HepG2 (cell line): Measurements from ENCODE around the gene DDI2. TPM values are rescaled to one million over a fixed set of nuclear protein-coding genes. Genes with fewer than 3 reads are reported as not detected.
A peak's percentile ranks its signal among the peaks of the same experiment; 100 is the strongest.

Experiments
- ATAC-seq: fragments of 200-7000 bp; cut with Tn5 transposase; 3 replicates; pipeline ENCODE4 v1.9.1; 2020; ENCODE audit warnings: mild to moderate bottlenecking, moderate library complexity
- BruUV-seq: library from RNA; stranded (reverse); fragments of 400-500 nt; replicated peaks from 2 replicates; lab custom pipeline; 2021; lab: Mats Ljungman, UMichigan
- CTCF ChIA-PET: fragments of 300-600 bp; formaldehyde crosslinking; extraction: SDS; loops from one replicate; lab custom pipeline; 2021; ENCODE audit warnings: low total read pairs, inconsistent platforms, low intra/inter-chr PET ratio; lab: Yijun Ruan, JAX
- POLR2A ChIA-PET: fragments of 350-600 bp; sonication (Branson Sonifier 250); formaldehyde crosslinking; loops from one replicate; lab custom pipeline; 2020; ENCODE audit warnings: antibody characterized with exemption, inconsistent platforms; lab: Yijun Ruan, JAX
- DNase-seq: peaks from one replicate; pipeline ENCODE4 v3.0.0-alpha.2; 2015; ENCODE audit warnings: low spot score
- FAIRE-seq: peaks from 3 replicates; lab custom pipeline; 2011; peaks lifted over from hg19 to GRCh38; lab: Jason Lieb, UNC
- H2AFZ ChIP-seq: one replicate; pipeline ENCODE4 v1.6.1; 2011; ENCODE audit warnings: low read length, inconsistent platforms
- H3K27ac ChIP-seq: fragments of 300-600 bp; 3 replicates; pipeline ENCODE4 v1.8.0; 2011; ENCODE audit warnings: mixed run types, mild to moderate bottlenecking, mixed read lengths, low read length, inconsistent platforms; ENCODE audit not compliant: insufficient read depth; ENCODE audit errors: extremely low read length
- H3K27me3 ChIP-seq, 2 experiments: fragments of 200-600 bp in 1 of 2; 2 replicates in 1 of 2; 3 replicates in 1 of 2; pipeline versions ENCODE4 v1.6.0 to v1.8.0; 2011; ENCODE audit warnings: low read length in 2 of 2, mild to moderate bottlenecking in 2 of 2, moderate library complexity in 2 of 2, inconsistent platforms in 1 of 2; ENCODE audit not compliant: insufficient read depth in 2 of 2, control insufficient read depth in 1 of 2
- H3K36me3 ChIP-seq, 2 experiments: fragments of 200-600 bp in 1 of 2; replicated peaks in 1 of 2; 2 replicates in 1 of 2; 3 replicates in 1 of 2; pipeline versions ENCODE4 v1.5.1 to v1.8.0; 2011; ENCODE audit warnings: low read length in 2 of 2, inconsistent platforms in 1 of 2; ENCODE audit not compliant: insufficient read depth in 2 of 2, control insufficient read depth in 1 of 2
- H3K4me1 ChIP-seq: 2 replicates; pipeline ENCODE4 v1.5.1; 2012; ENCODE audit warnings: low read length, inconsistent platforms; ENCODE audit not compliant: insufficient read depth
- H3K4me2 ChIP-seq: 2 replicates; pipeline ENCODE4 v1.6.0; 2011; ENCODE audit warnings: low read depth, low read length, inconsistent platforms
- H3K4me3 ChIP-seq, 3 experiments: fragments of 200-600 bp in 1 of 3; sonication (generic), shearing (Covaris generic) in 1 of 3; replicated peaks in 1 of 3; 2 replicates each; pipeline ENCODE4 v1.5.1; 2011 to 2016; ENCODE audit warnings: low read length in 3 of 3, inconsistent platforms in 2 of 3, low read depth in 2 of 3, mild to moderate bottlenecking in 2 of 3, control low read depth in 1 of 3, mixed read lengths in 1 of 3; ENCODE audit not compliant: insufficient read depth in 1 of 3
- H3K79me2 ChIP-seq: one replicate; pipeline ENCODE4 v1.6.1; 2011; ENCODE audit warnings: low read length, inconsistent platforms; ENCODE audit not compliant: insufficient read depth
- H3K9ac ChIP-seq: 2 replicates; pipeline ENCODE4 v1.6.0; 2011; ENCODE audit warnings: mild to moderate bottlenecking, low read depth, low read length, inconsistent platforms; ENCODE audit not compliant: insufficient read depth
- H3K9me3 ChIP-seq: 2 replicates; pipeline ENCODE4 v1.5.1; 2012; ENCODE audit warnings: mild to moderate bottlenecking, low read length
- H4K20me1 ChIP-seq: 2 replicates; pipeline ENCODE4 v1.6.0; 2011; ENCODE audit warnings: inconsistent platforms, mild to moderate bottlenecking, low read length, moderate library complexity; ENCODE audit not compliant: insufficient read depth
- ARID5B ChIP-seq: IDR thresholded peaks from 2 replicates; pipeline ENCODE4 v1.4.0; 2020; ENCODE audit warnings: mild to moderate bottlenecking, missing genetic modification reagents
- EZH2 ChIP-seq: conservative IDR thresholded peaks from 2 replicates; pipeline ENCODE4 v1.6.1; 2012; ENCODE audit warnings: mild to moderate bottlenecking, low read depth, low read length, moderate library complexity
- GFI1 ChIP-seq: sonication (generic); formaldehyde crosslinking; IDR thresholded peaks from 2 replicates; pipeline ENCODE4 v1.5.0; 2020; ENCODE audit warnings: missing genetic modification reagents, mild to moderate bottlenecking, borderline replicate concordance
- HBP1 ChIP-seq: IDR thresholded peaks from 2 replicates; pipeline ENCODE4 v1.6.1; 2016; ENCODE audit warnings: low read depth, control low read depth
- KLF13 ChIP-seq: sonication (generic); formaldehyde crosslinking; IDR thresholded peaks from 2 replicates; pipeline ENCODE4 v1.4.0; 2020; ENCODE audit warnings: mild to moderate bottlenecking, missing genetic modification reagents
- PHF21A ChIP-seq: sonication (generic); formaldehyde crosslinking; IDR thresholded peaks from 2 replicates; pipeline ENCODE4 v1.5.0; 2020; ENCODE audit warnings: mild to moderate bottlenecking, missing genetic modification reagents
- SIX4 ChIP-seq: sonication (generic); formaldehyde crosslinking; IDR thresholded peaks from 2 replicates; pipeline ENCODE4 v1.4.0; 2020; ENCODE audit warnings: missing genetic modification reagents
- ZFP36L2 ChIP-seq: sonication (generic); formaldehyde crosslinking; IDR thresholded peaks from 2 replicates; pipeline ENCODE4 v1.4.0; 2020; ENCODE audit warnings: missing genetic modification reagents
- ZNF180 ChIP-seq: sonication (generic); formaldehyde crosslinking; IDR thresholded peaks from 2 replicates; pipeline ENCODE4 v1.4.0; 2020; ENCODE audit warnings: low read depth, missing genetic modification reagents, borderline replicate concordance
- ZNF292 ChIP-seq: sonication (generic); formaldehyde crosslinking; IDR thresholded peaks from 2 replicates; pipeline ENCODE4 v1.8.1; 2022; ENCODE audit warnings: mild to moderate bottlenecking, low read depth, missing genetic modification reagents, borderline replicate concordance
- ZNF451 ChIP-seq: sonication (generic); formaldehyde crosslinking; IDR thresholded peaks from 2 replicates; pipeline ENCODE4 v1.5.0; 2020; ENCODE audit warnings: mild to moderate bottlenecking, missing genetic modification reagents
- ZNF460 ChIP-seq: sonication (generic); formaldehyde crosslinking; IDR thresholded peaks from 2 replicates; pipeline ENCODE4 v1.5.1; 2020; ENCODE audit warnings: missing genetic modification reagents, mild to moderate bottlenecking, borderline replicate concordance
- WGBS: methylation state at CpG from one replicate; pipeline ENCODE4 v1.1.6; 2017; ENCODE audit warnings: low lambda C conversion rate; 5-methylcytosine and 5-hydroxymethylcytosine counted together
- in situ Hi-C: cut with HindIII; loops from 2 replicates; pipeline ENCODE4 v1.10.0; 2017; ENCODE audit warnings: low pct_unique_long_range_greater_than_20kb; ENCODE audit not compliant: extremely low pct_ligation_motif_present
- intact Hi-C: fragments of 100-400 bp; cut with micrococcal nuclease; formaldehyde crosslinking; loops from one replicate; pipeline ENCODE4 v1.10.0; 2022; ENCODE audit not compliant: unreplicated experiment
- polyA plus RNA-seq, 8 experiments: library from polyadenylated mRNA; depleted of rRNA in 3 of 8; stranded (reverse) in 7 of 8; unstranded in 1 of 8; fragments of >200 nt; fragmentation: Illumina TruSeq in 4 of 8; extraction: Trizol in 4 of 8; gene quantifications; 2 replicates each; pipeline versions ENCODE4 v1.2.1 to v1.2.3, GENCODE V29; 2011 to 2016; ENCODE audit warnings: low read depth in 4 of 8, missing spikeins in 1 of 8, mixed read lengths in 1 of 8; ENCODE audit not compliant: insufficient read depth in 1 of 8
- total RNA-seq, 5 experiments: library from RNA; depleted of rRNA; stranded (reverse); fragments of >200 nt; fragmentation: Illumina TruSeq; extraction: Trizol; gene quantifications; 2 replicates each; pipeline ENCODE4 v1.2.3, GENCODE V29; 2016; ENCODE audit warnings: low read depth in 1 of 5

DDI2 gene
- total and polyA plus RNA-seq, 2 of the 13 experiments (the other 11 are each of a cell fraction or from before 2014, with no cell fraction given): 8.5 to 25.7 TPM

- H3K9me3 ChIP-seq: no peaks in the 10 kb centered on the region
- 18% methylated on average over 16 of the region's 16 CpGs for WGBS
These were observed 685 bp upstream of the DDI2 start for GRCh38 chr1:15616373-15617172.

More at GRCh38 chr1:15616373-15617172, 685 bp upstream of the DDI2 start:
- peak overlapping the region; percentile 65 to 100 (median 87) for H3K4me3 ChIP-seq
- peaks cover 20% of the 10 kb centered on the region for H4K20me1 ChIP-seq
- H3K27me3 ChIP-seq: no peaks in the 10 kb centered on the region; a peak in 1 of 5 replicates
- peak overlapping the region; percentile 67 for H2AFZ ChIP-seq
- intact Hi-C loops (loop anchor here (1.0 kb wide), 1 partner anchor 11 kb away; no protein-coding TSS in a partner anchor), in situ Hi-C loops (no loop called here)
- peaks cover 0 to 2% of the 10 kb centered on the region in 2 experiments; a peak in 2 of 5 replicates for H3K36me3 ChIP-seq
- CTCF ChIA-PET: no interaction called here
- H3K4me2 ChIP-seq: peak overlapping the region; percentile 92
- no TSS peak for BruUV-seq
- peak; percentile 22 for ATAC-seq
- POLR2A ChIA-PET: interaction anchor here (1.7 to 8.5 kb wide), 4 partner anchors 14 to 31 kb away, joined by 3 to 188 read pairs (median 20); no protein-coding TSS in a partner anchor
- no peak for FAIRE-seq
- H3K79me2 ChIP-seq: peaks cover 36% of the 10 kb centered on the region
- DNase-seq: no peak
- H3K9ac ChIP-seq: peak overlapping the region; percentile 48
- TF ChIP-seq ZNF460 (CRISPR knock-in tag) (no peak), ZNF180 (CRISPR knock-in tag) (no peak), ARID5B (CRISPR knock-in tag) (no peak), PHF21A (no peak), SIX4 (no peak), HBP1 (CRISPR knock-in tag) (0 out of 2 replicates have a peak, but pooled peaks have one; percentile 6), ZNF451 (CRISPR knock-in tag) (no peak), EZH2 (no peak), KLF13 (CRISPR knock-in tag) (no peak), GFI1 (0 out of 2 replicates have a peak, but pooled peaks have one; percentile 2), ZFP36L2 (no peak), ZNF292 (no peak)
- H3K4me1 ChIP-seq: peaks cover 44% of the 10 kb centered on the region
- peak overlapping the region; percentile 29 for H3K27ac ChIP-seq
